Measurements from ENCODE around the gene HRH2.

- no peak for TF ChIP-seq FOXM1 (IDR thresholded peaks at IDR 0.05; ENCODE audit: borderline replicate concordance)
- TF ChIP-seq HDGF (IDR thresholded peaks at IDR 0.05; ENCODE audit: borderline replicate concordance) = no peak
- no peak for TF ChIP-seq SP1 (IDR thresholded peaks at IDR 0.05)
- no peak for TF ChIP-seq FOXK2 (IDR thresholded peaks at IDR 0.05)
- no peak for TF ChIP-seq SUZ12 (IDR thresholded peaks at IDR 0.05)
- TF ChIP-seq ARNT (IDR thresholded peaks at IDR 0.05) = no peak
- TF ChIP-seq L3MBTL2 (conservative IDR thresholded peaks at IDR 0.05) = no peak
- no peak for TF ChIP-seq NFRKB (IDR thresholded peaks at IDR 0.05)
- no peak for TF ChIP-seq BHLHE40 (IDR thresholded peaks at IDR 0.05; ENCODE audit: borderline replicate concordance)
- TF ChIP-seq, protein P1, sequence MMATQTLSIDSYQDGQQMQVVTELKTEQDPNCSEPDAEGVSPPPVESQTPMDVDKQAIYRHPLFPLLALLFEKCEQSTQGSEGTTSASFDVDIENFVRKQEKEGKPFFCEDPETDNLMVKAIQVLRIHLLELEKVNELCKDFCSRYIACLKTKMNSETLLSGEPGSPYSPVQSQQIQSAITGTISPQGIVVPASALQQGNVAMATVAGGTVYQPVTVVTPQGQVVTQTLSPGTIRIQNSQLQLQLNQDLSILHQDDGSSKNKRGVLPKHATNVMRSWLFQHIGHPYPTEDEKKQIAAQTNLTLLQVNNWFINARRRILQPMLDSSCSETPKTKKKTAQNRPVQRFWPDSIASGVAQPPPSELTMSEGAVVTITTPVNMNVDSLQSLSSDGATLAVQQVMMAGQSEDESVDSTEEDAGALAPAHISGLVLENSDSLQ (IDR thresholded peaks at IDR 0.05) = no peak
- no peak for TF ChIP-seq ELF4 (IDR thresholded peaks at IDR 0.05)
- TF ChIP-seq CTBP1 (IDR thresholded peaks at IDR 0.05; ENCODE audit: borderline replicate concordance) = no peak
- no peak for TF ChIP-seq TARDBP (IDR thresholded peaks at IDR 0.05)
Observed at GRCh38 chr5:175691761-175692160, 33.9 kb downstream of the HRH2 start.

Data from HEK293T (cell line).